Sigmoid colon (tissue), 7 donors: ENCODE measurements around the gene GNL3. TPM values are rescaled to one million over a fixed set of nuclear protein-coding genes. Genes with fewer than 3 reads are reported as not detected.

Experiments used
- DNase-seq: peaks from one replicate; pipeline ENCODE4 v3.0.0-alpha.2; 2019
- H3K27ac ChIP-seq, 4 donors: fragments of 200-600 bp; sonication (generic); one replicate each; pipeline ENCODE4 v1.5.1; 2016 to 2019; ENCODE audit warnings: mild to moderate bottlenecking in 1 of 4
- H3K27me3 ChIP-seq, 3 donors: fragments of 200-600 bp; sonication (generic); one replicate each; pipeline ENCODE4 v1.5.1; 2019; ENCODE audit warnings: mild to moderate bottlenecking in 1 of 3
- H3K36me3 ChIP-seq, 4 donors: fragments of 200-600 bp; sonication (generic); one replicate each; pipeline ENCODE4 v1.5.1; 2016 to 2019
- H3K4me1 ChIP-seq, 4 donors: fragments of 200-600 bp; sonication (generic); one replicate each; pipeline ENCODE4 v1.5.1; 2017 to 2019
- H3K4me3 ChIP-seq, 4 donors: fragments of 200-600 bp; sonication (generic); one replicate each; pipeline ENCODE4 v1.5.1; 2017 to 2019; ENCODE audit warnings: mild to moderate bottlenecking in 2 of 4, moderate library complexity in 1 of 4
- H3K9me3 ChIP-seq, 4 donors: fragments of 200-600 bp in 3 of 4; sonication (generic) in 3 of 4; one replicate each; pipeline versions ENCODE4 v1.5.1 to v1.6.1; 2013 to 2019
- CTCF ChIP-seq, 4 experiments: fragments of 450-650 bp in 3 of 4; fragments of 200-600 bp in 1 of 4; IDR thresholded peaks; one replicate each; pipeline ENCODE4 v1.5.1; 2016 to 2019; ENCODE audit warnings: antibody characterized with exemption in 4 of 4, mild to moderate bottlenecking in 3 of 4, moderate library complexity in 2 of 4
- EP300 ChIP-seq, 4 donors: sonication (generic); formaldehyde crosslinking; IDR thresholded peaks; one replicate each; pipeline ENCODE4 v1.6.1; 2017; ENCODE audit warnings: antibody characterized with exemption in 4 of 4
- POLR2A ChIP-seq, 2 donors: fragments of 450-650 bp; IDR thresholded peaks; one replicate each; pipeline ENCODE4 v1.6.1; 2016; ENCODE audit warnings: antibody characterized with exemption in 2 of 2, mild to moderate bottlenecking in 2 of 2, moderate library complexity in 2 of 2
- POLR2AphosphoS5 ChIP-seq, 4 donors: sonication (generic); formaldehyde crosslinking; IDR thresholded peaks; one replicate each; pipeline ENCODE4 v1.6.1; 2017; ENCODE audit warnings: antibody characterized with exemption in 4 of 4
- WGBS, 2 donors: extraction: QIAGEN DNeasy Blood & Tissue Kit; methylation state at CpG; one replicate each; pipeline ENCODE4 v1.1.7; 2013; 5-methylcytosine and 5-hydroxymethylcytosine counted together
- intact Hi-C: fragments of 100-400 bp; cut with DNase I; formaldehyde crosslinking; loops from one replicate; pipeline ENCODE4 v1.15.1; 2023
- polyA plus RNA-seq, 3 donors: library from polyadenylated mRNA; stranded (reverse); fragments of 200-250 nt; gene quantifications; one replicate each; pipeline ENCODE4 v1.2.3, GENCODE V29; 2013
- total RNA-seq, 4 donors: library from RNA; depleted of rRNA; stranded (reverse); fragments of >200 nt; gene quantifications; one replicate each; pipeline ENCODE4 v1.1.0, GENCODE V29; 2016
- donor health status: healthy with polysubstance abuse.
- donor health status: Bipolar disorder and iron deficiency.
- donor health status: healthy.

Gene GNL3
- total and polyA plus RNA-seq, 7 donors, result 22.4 to 76.6 (median 39.8) TPM

GRCh38 chr3:52694528-52695189, 8.8 kb downstream of the GNL3 start:
- no peaks in the 10 kb centered on the region for H3K27me3 ChIP-seq
- 75 to 94% methylated on average over 7 of the region's 7 CpGs for WGBS, 2 donors
- DNase-seq, result no peak
- no peak for TF ChIP-seq POLR2A (IDR thresholded peaks at IDR 0.05)
- TF ChIP-seq CTCF (IDR thresholded peaks at IDR 0.05), result no peak
- TF ChIP-seq POLR2AphosphoS5 (IDR thresholded peaks at IDR 0.05), result no peak
- no peak for TF ChIP-seq EP300 (IDR thresholded peaks at IDR 0.05)
- H3K9me3 ChIP-seq, result no peaks in the 10 kb centered on the region
- H3K27ac ChIP-seq, result no peak overlapping the region
- peaks cover 49 to 97% (median 74%) of the 10 kb centered on the region in 4 donors for H3K36me3 ChIP-seq
- intact Hi-C loops, result no loop called here
- H3K4me3 ChIP-seq, result no peak overlapping the region
- H3K4me1 ChIP-seq, result no peaks in the 10 kb centered on the region

GRCh38 chr3:52695798-52696671, 10.2 kb downstream of the GNL3 start:
- Histone ChIP-seq H3K4me1 (no peaks in the 10 kb centered on the region), H3K27me3 (no peaks in the 10 kb centered on the region), H3K4me3 (no peak overlapping the region), H3K36me3 (peaks cover 37 to 87% (median 62%) of the 10 kb centered on the region in 4 donors), H3K27ac (no peak overlapping the region), H3K9me3 (no peaks in the 10 kb centered on the region)
- TF ChIP-seq POLR2A (IDR thresholded peaks at IDR 0.05) (no peak), CTCF (IDR thresholded peaks at IDR 0.05) (no peak)
- intact Hi-C loops, result no loop called here
- WGBS, 2 donors, result 78 to 86% methylated on average over 4 of the region's 4 CpGs
- no peak for DNase-seq

GRCh38 chr3:52696830-52697631, 11.2 kb downstream of the GNL3 start:
- DNase-seq, result no peak
- no peak overlapping the region for H3K4me3 ChIP-seq
- intact Hi-C loops, result no loop called here
- peaks cover 0 to 2% (median 0%) of the 10 kb centered on the region in 4 donors for H3K4me1 ChIP-seq
- H3K27me3 ChIP-seq, result no peaks in the 10 kb centered on the region
- 69 to 78% methylated on average over 2 of the region's 2 CpGs for WGBS, 2 donors
- peaks cover 35 to 77% (median 53%) of the 10 kb centered on the region in 4 donors for H3K36me3 ChIP-seq
- TF ChIP-seq CTCF (IDR thresholded peaks at IDR 0.05), result no peak
- no peak for TF ChIP-seq POLR2AphosphoS5 (IDR thresholded peaks at IDR 0.05)
- TF ChIP-seq POLR2A (IDR thresholded peaks at IDR 0.05), result no peak
- no peak for TF ChIP-seq EP300 (IDR thresholded peaks at IDR 0.05)
- no peak overlapping the region for H3K27ac ChIP-seq
- H3K9me3 ChIP-seq, result no peaks in the 10 kb centered on the region

GRCh38 chr3:52697632-52697965, 11.8 kb downstream of the GNL3 start:
- DNase-seq, result no peak
- TF ChIP-seq CTCF (IDR thresholded peaks at IDR 0.05) (no peak), EP300 (IDR thresholded peaks at IDR 0.05) (no peak), POLR2AphosphoS5 (IDR thresholded peaks at IDR 0.05) (no peak), POLR2A (IDR thresholded peaks at IDR 0.05) (no peak)
- intact Hi-C loops, result no loop called here
- Histone ChIP-seq H3K27me3 (no peaks in the 10 kb centered on the region), H3K9me3 (no peaks in the 10 kb centered on the region), H3K4me1 (peaks cover 0 to 5% (median 0%) of the 10 kb centered on the region in 4 donors), H3K4me3 (no peak overlapping the region), H3K36me3 (peaks cover 35 to 72% (median 48%) of the 10 kb centered on the region in 4 donors), H3K27ac (no peak overlapping the region)
- 92 to 94% methylated on average over 4 of the region's 4 CpGs for WGBS, 2 donors
